Thyroid gland (tissue), 4 donors: ENCODE data around the gene EID3. TPM values are rescaled to one million over a fixed set of nuclear protein-coding genes. Genes with fewer than 3 reads are reported as not detected.
A peak's percentile ranks its signal among the peaks of the same experiment; 100 is the strongest.
"Not testable (repeated sequence)": the region's sequence is repeated elsewhere in the genome, so short reads cannot be mapped to it uniquely, and the experiment has no call there.

Source experiments
- DNase-seq, 2 donors: peaks; one replicate each; pipeline ENCODE4 v3.0.0-alpha.2; 2019
- H3K27ac ChIP-seq, 3 donors: fragments of 200-600 bp; sonication (generic); 1 replicate in 2 of 3; 2 replicates in 1 of 3; pipeline ENCODE4 v1.5.1; 2016 to 2019; ENCODE audit warnings: mild to moderate bottlenecking in 1 of 3, moderate library complexity in 1 of 3
- H3K27me3 ChIP-seq: fragments of 200-600 bp; sonication (generic); one replicate; pipeline ENCODE4 v1.5.1; 2019
- H3K36me3 ChIP-seq, 2 donors: fragments of 200-600 bp; sonication (generic); one replicate each; pipeline ENCODE4 v1.5.1; 2016 to 2019
- H3K4me1 ChIP-seq, 2 donors: fragments of 200-600 bp; sonication (generic); one replicate each; pipeline ENCODE4 v1.5.1; 2017 to 2019
- H3K4me3 ChIP-seq, 3 donors: fragments of 200-600 bp; sonication (generic); replicated peaks in 1 of 3; 1 replicate in 2 of 3; 2 replicates in 1 of 3; pipeline ENCODE4 v1.5.1; 2016; ENCODE audit warnings: mild to moderate bottlenecking in 1 of 3
- H3K9me3 ChIP-seq: fragments of 200-600 bp; sonication (generic); one replicate; pipeline ENCODE4 v1.5.1; 2017
- CTCF ChIP-seq, 6 experiments: fragments of 200-600 bp in 3 of 6; fragments of 450-650 bp in 3 of 6; sonication (generic) in 3 of 6; IDR thresholded peaks; one replicate each; pipeline ENCODE4 v1.5.1; 2016 to 2019; ENCODE audit warnings: antibody characterized with exemption in 6 of 6, mild to moderate bottlenecking in 2 of 6, inconsistent platforms in 1 of 6, moderate library complexity in 1 of 6
- POLR2A ChIP-seq, 2 donors: fragments of 450-650 bp; IDR thresholded peaks; one replicate each; pipeline ENCODE4 v1.6.1; 2017; ENCODE audit warnings: antibody characterized with exemption in 2 of 2, mild to moderate bottlenecking in 2 of 2, moderate library complexity in 1 of 2
- WGBS, 2 donors: methylation state at CpG; one replicate each; pipeline ENCODE4 v1.1.5; 2017; 5-methylcytosine and 5-hydroxymethylcytosine counted together
- intact Hi-C: fragments of 100-400 bp; cut with DNase I; formaldehyde crosslinking; loops from one replicate; pipeline ENCODE4 v1.15.1; 2023
- total RNA-seq, 4 donors: library from RNA; depleted of rRNA; stranded (reverse); fragments of >200 nt; gene quantifications; one replicate each; pipeline ENCODE4 v1.2.3, GENCODE V29; 2016

Gene EID3
- total RNA-seq, 4 donors from 2014 or later: 8.0 to 22.2 (median 9.8) TPM

GRCh38 chr12:104292872-104293794 is 10.4 kb upstream of the EID3 start:
- peaks cover 19 to 27% of the 10 kb centered on the region in 2 donors for H3K36me3 ChIP-seq
- no peak overlapping the region for H3K27ac ChIP-seq
- TF ChIP-seq POLR2A (IDR thresholded peaks at IDR 0.05) (no peak), CTCF (IDR thresholded peaks at IDR 0.05) (no peak)
- 98 to 99% methylated on average over 12 of the region's 12 CpGs for WGBS, 2 donors
- H3K4me3 ChIP-seq: no peak overlapping the region
- no peaks in the 10 kb centered on the region for H3K27me3 ChIP-seq
- intact Hi-C loops: no loop called here
- no peaks in the 10 kb centered on the region for H3K9me3 ChIP-seq
- no peak for DNase-seq
- H3K4me1 ChIP-seq: peaks cover 11 to 12% of the 10 kb centered on the region in 2 donors

GRCh38 chr12:104294158-104294859 is 9.2 kb upstream of the EID3 start:
- H3K4me1 ChIP-seq: peaks cover 10 to 11% of the 10 kb centered on the region in 2 donors
- WGBS, 2 donors: 77 to 82% methylated on average over 16 to 17 of the region's 17 CpGs
- H3K27me3 ChIP-seq, H3K4me3 ChIP-seq, H3K9me3 ChIP-seq, H3K27ac ChIP-seq, intact Hi-C loops: not testable (repeated sequence)
- peak in 2 of 6 experiments; percentile 8 to 15 for TF ChIP-seq CTCF (IDR thresholded peaks at IDR 0.05)
- peak; percentile 21 to 25 for DNase-seq
- peaks cover 25 to 27% of the 10 kb centered on the region in 2 donors for H3K36me3 ChIP-seq

- Histone ChIP-seq H3K27ac (no peak overlapping the region), H3K36me3 (peaks cover 27 to 28% of the 10 kb centered on the region in 2 donors), H3K4me3 (no peak overlapping the region), H3K4me1 (peaks cover 3 to 4% of the 10 kb centered on the region in 2 donors), H3K27me3 (no peaks in the 10 kb centered on the region), H3K9me3 (no peaks in the 10 kb centered on the region)
- no peak for DNase-seq
- intact Hi-C loops: no loop called here
- WGBS, 2 donors: 90% methylated on average over 9 of the region's 9 CpGs
- TF ChIP-seq CTCF (IDR thresholded peaks at IDR 0.05) (no peak), POLR2A (IDR thresholded peaks at IDR 0.05) (no peak)
These were observed 8.4 kb upstream of the EID3 start for GRCh38 chr12:104294927-104295668.

GRCh38 chr12:104295954-104296353 is 7.6 kb upstream of the EID3 start:
- no peak for DNase-seq
- WGBS, 2 donors: 88 to 100% methylated on average over 1 of the region's 1 CpG
- intact Hi-C loops: no loop called here
- Histone ChIP-seq H3K36me3 (peaks cover 27 to 28% of the 10 kb centered on the region in 2 donors), H3K4me1 (peaks cover 0 to 4% of the 10 kb centered on the region in 2 donors), H3K4me3 (no peak overlapping the region), H3K27ac (no peak overlapping the region), H3K27me3 (no peaks in the 10 kb centered on the region), H3K9me3 (no peaks in the 10 kb centered on the region)
- TF ChIP-seq CTCF (IDR thresholded peaks at IDR 0.05) (no peak), POLR2A (IDR thresholded peaks at IDR 0.05) (no peak)
